Measurements from ENCODE around the gene ZBTB40.

Gene ZBTB40

GRCh38 chr1:22418312-22418711 lies 33.3 kb upstream of the ZBTB40 start:
- ATAC-seq: no peak
- no peaks in the 10 kb centered on the region for H3K9me3 Mint-ChIP-seq
- H3K4me3 Mint-ChIP-seq: no peak overlapping the region
- H3K27ac Mint-ChIP-seq: no peak overlapping the region
- DNase-seq (ENCODE audit: low spot score in 2 of 2): no peak
- H3K36me3 Mint-ChIP-seq: no peaks in the 10 kb centered on the region
- no peaks in the 10 kb centered on the region for H3K4me1 Mint-ChIP-seq

- H3K36me3 Mint-ChIP-seq: no peaks in the 10 kb centered on the region
- H3K9me3 Mint-ChIP-seq: no peaks in the 10 kb centered on the region
- H3K4me3 Mint-ChIP-seq: no peak overlapping the region
- ATAC-seq (no peak), DNase-seq (ENCODE audit: low spot score in 2 of 2) (no peak)
- no peaks in the 10 kb centered on the region for H3K4me1 Mint-ChIP-seq
- no peak overlapping the region for H3K27ac Mint-ChIP-seq
Measured at GRCh38 chr1:22418933-22419382, 32.7 kb upstream of the ZBTB40 start.

GRCh38 chr1:22420455-22421053 lies 31.1 kb upstream of the ZBTB40 start:
- no peaks in the 10 kb centered on the region for H3K4me1 Mint-ChIP-seq
- H3K27ac Mint-ChIP-seq: no peak overlapping the region
- ATAC-seq: peak; percentile 75
- no peak overlapping the region for H3K4me3 Mint-ChIP-seq
- peak; percentile 13 to 66 for DNase-seq (ENCODE audit: low spot score in 2 of 2)
- no peaks in the 10 kb centered on the region for H3K9me3 Mint-ChIP-seq
- H3K36me3 Mint-ChIP-seq: no peaks in the 10 kb centered on the region

GRCh38 chr1:22426781-22427180 lies 24.9 kb upstream of the ZBTB40 start:
- no peak overlapping the region for H3K4me3 Mint-ChIP-seq
- no peak overlapping the region for H3K27ac Mint-ChIP-seq
- no peaks in the 10 kb centered on the region for H3K4me1 Mint-ChIP-seq
- no peaks in the 10 kb centered on the region for H3K36me3 Mint-ChIP-seq
- DNase-seq (ENCODE audit: low spot score in 2 of 2) (no peak), ATAC-seq (no peak)
- H3K9me3 Mint-ChIP-seq: no peaks in the 10 kb centered on the region

GRCh38 chr1:22428672-22429071 lies 23.0 kb upstream of the ZBTB40 start:
- no peaks in the 10 kb centered on the region for H3K36me3 Mint-ChIP-seq
- ATAC-seq (peak; percentile 69), DNase-seq (ENCODE audit: low spot score in 2 of 2) (peak in 1 of 2 donors; percentile 58)

GRCh38 chr1:22431965-22432364 lies 19.7 kb upstream of the ZBTB40 start:
- no peaks in the 10 kb centered on the region for H3K36me3 Mint-ChIP-seq
- H3K27ac Mint-ChIP-seq: no peak overlapping the region
- no peaks in the 10 kb centered on the region for H3K9me3 Mint-ChIP-seq
- DNase-seq (ENCODE audit: low spot score in 2 of 2) (no peak), ATAC-seq (no peak)
- no peak overlapping the region for H3K4me3 Mint-ChIP-seq
- H3K4me1 Mint-ChIP-seq: no peaks in the 10 kb centered on the region

More at GRCh38 chr1:22428672-22429071, 23.0 kb upstream of the ZBTB40 start:
- Mint-ChIP-seq H3K4me1 (no peaks in the 10 kb centered on the region), H3K9me3 (no peaks in the 10 kb centered on the region), H3K4me3 (peak overlapping the region; percentile 33), H3K27ac (no peak overlapping the region)

- peaks cover 6% of the 10 kb centered on the region for H3K9me3 Mint-ChIP-seq
Measured at GRCh38 chr1:22434717-22435116, 16.9 kb upstream of the ZBTB40 start.

GRCh38 chr1:22436948-22437347 lies 14.7 kb upstream of the ZBTB40 start:
- no peak for ATAC-seq
- Mint-ChIP-seq H3K36me3 (no peaks in the 10 kb centered on the region), H3K27ac (no peak overlapping the region)

More at GRCh38 chr1:22434717-22435116, 16.9 kb upstream of the ZBTB40 start:
- H3K27ac Mint-ChIP-seq: no peak overlapping the region
- no peaks in the 10 kb centered on the region for H3K36me3 Mint-ChIP-seq
- no peak overlapping the region for H3K4me3 Mint-ChIP-seq
- no peaks in the 10 kb centered on the region for H3K4me1 Mint-ChIP-seq
- ATAC-seq (no peak), DNase-seq (ENCODE audit: low spot score in 2 of 2) (no peak)

GRCh38 chr1:22437573-22437972 lies 14.1 kb upstream of the ZBTB40 start:
- H3K4me3 Mint-ChIP-seq: no peak overlapping the region
- no peak overlapping the region for H3K27ac Mint-ChIP-seq
- no peaks in the 10 kb centered on the region for H3K36me3 Mint-ChIP-seq
- no peaks in the 10 kb centered on the region for H3K4me1 Mint-ChIP-seq
- ATAC-seq: no peak
- DNase-seq (ENCODE audit: low spot score in 2 of 2): no peak
- peaks cover 21% of the 10 kb centered on the region for H3K9me3 Mint-ChIP-seq

More at GRCh38 chr1:22436948-22437347, 14.7 kb upstream of the ZBTB40 start:
- peaks cover 19% of the 10 kb centered on the region for H3K9me3 Mint-ChIP-seq
- no peaks in the 10 kb centered on the region for H3K4me1 Mint-ChIP-seq
- no peak for DNase-seq (ENCODE audit: low spot score in 2 of 2)
- H3K4me3 Mint-ChIP-seq: no peak overlapping the region

GRCh38 chr1:22440582-22440981 lies 11.1 kb upstream of the ZBTB40 start:
- H3K36me3 Mint-ChIP-seq: no peaks in the 10 kb centered on the region
- no peak overlapping the region for H3K4me3 Mint-ChIP-seq
- no peaks in the 10 kb centered on the region for H3K4me1 Mint-ChIP-seq
- no peak overlapping the region for H3K27ac Mint-ChIP-seq
- DNase-seq (ENCODE audit: low spot score in 2 of 2) (no peak), ATAC-seq (no peak)
- H3K9me3 Mint-ChIP-seq: peaks cover 21% of the 10 kb centered on the region

GRCh38 chr1:22442212-22442894 lies 9.3 kb upstream of the ZBTB40 start:
- Mint-ChIP-seq H3K9me3 (peaks cover 21% of the 10 kb centered on the region), H3K27ac (no peak overlapping the region), H3K4me3 (no peak overlapping the region), H3K4me1 (no peaks in the 10 kb centered on the region), H3K36me3 (no peaks in the 10 kb centered on the region)
- ATAC-seq (no peak), DNase-seq (ENCODE audit: low spot score in 2 of 2) (no peak)

- Mint-ChIP-seq H3K27ac (no peak overlapping the region), H3K9me3 (peaks cover 21% of the 10 kb centered on the region), H3K4me3 (no peak overlapping the region), H3K36me3 (no peaks in the 10 kb centered on the region), H3K4me1 (no peaks in the 10 kb centered on the region)
- ATAC-seq (no peak), DNase-seq (ENCODE audit: low spot score in 2 of 2) (no peak)
Measured at GRCh38 chr1:22443332-22443731, 8.3 kb upstream of the ZBTB40 start.

- H3K4me3 Mint-ChIP-seq: no peak overlapping the region
Measured at GRCh38 chr1:22444856-22445255, 6.8 kb upstream of the ZBTB40 start.

GRCh38 chr1:22447621-22448111 lies 4.0 kb upstream of the ZBTB40 start:
- no peak overlapping the region for H3K4me3 Mint-ChIP-seq
- ATAC-seq: no peak
- peaks cover 15% of the 10 kb centered on the region for H3K4me1 Mint-ChIP-seq
- peaks cover 2% of the 10 kb centered on the region for H3K9me3 Mint-ChIP-seq
- no peak for DNase-seq (ENCODE audit: low spot score in 2 of 2)
- H3K36me3 Mint-ChIP-seq: peaks cover 7% of the 10 kb centered on the region
- no peak overlapping the region for H3K27ac Mint-ChIP-seq

More at GRCh38 chr1:22444856-22445255, 6.8 kb upstream of the ZBTB40 start:
- ATAC-seq (no peak), DNase-seq (ENCODE audit: low spot score in 2 of 2) (no peak)
- no peak overlapping the region for H3K27ac Mint-ChIP-seq
- H3K4me1 Mint-ChIP-seq: no peaks in the 10 kb centered on the region
- H3K36me3 Mint-ChIP-seq: no peaks in the 10 kb centered on the region
- H3K9me3 Mint-ChIP-seq: peaks cover 13% of the 10 kb centered on the region

GRCh38 chr1:22449636-22450035 lies 2.0 kb upstream of the ZBTB40 start:
- Mint-ChIP-seq H3K36me3 (peaks cover 9% of the 10 kb centered on the region), H3K4me1 (peaks cover 29% of the 10 kb centered on the region), H3K9me3 (peaks cover 2% of the 10 kb centered on the region), H3K27ac (no peak overlapping the region), H3K4me3 (no peak overlapping the region)
- DNase-seq (ENCODE audit: low spot score in 2 of 2): no peak
- no peak for ATAC-seq
